SK-N-SH (cell line): ENCODE data around the gene SH3BP4. TPM values are rescaled to one million over a fixed set of nuclear protein-coding genes. Genes with fewer than 3 reads are reported as not detected.

ENCODE experiments used
- CTCF ChIA-PET: fragments of 300-600, 350-600 bp; formaldehyde crosslinking; extraction: SDS; loops from one replicate; lab custom pipeline; 2021; lab: Yijun Ruan, JAX
- POLR2A ChIA-PET: fragments of 350-600 bp; sonication (Branson Sonifier 250); formaldehyde crosslinking; extraction: SDS; loops from one replicate; lab custom pipeline; 2020; ENCODE audit warnings: antibody characterized with exemption, inconsistent platforms; lab: Yijun Ruan, JAX
- DNase-seq: peaks from one replicate; pipeline ENCODE4 v3.0.0; 2012
- H2AFZ ChIP-seq: fragments of 200-600 bp; sonication (generic); 2 replicates; pipeline ENCODE4 v1.8.1; 2016; ENCODE audit warnings: antibody characterized with exemption, mild to moderate bottlenecking, low read depth
- H3F3A ChIP-seq: fragments of 200-600 bp; sonication (generic); replicated peaks from 2 replicates; pipeline ENCODE3; 2016; ENCODE audit warnings: antibody characterized with exemption, mild to moderate bottlenecking; ENCODE audit not compliant: insufficient read depth
- H3K27ac ChIP-seq, 2 experiments: fragments of 200-500 bp in 1 of 2; fragments of 200-600 bp in 1 of 2; sonication (Bioruptor generic) in 1 of 2; sonication (generic), shearing (Covaris generic) in 1 of 2; 2 replicates each; pipeline versions ENCODE4 v1.5.1 to v1.6.1; 2014 to 2016; ENCODE audit warnings: low read depth in 2 of 2, inconsistent platforms in 1 of 2, low read length in 1 of 2, mild to moderate bottlenecking in 1 of 2, mixed read lengths in 1 of 2
- H3K27me3 ChIP-seq: fragments of 200-600 bp; sonication (generic), shearing (Covaris generic); 2 replicates; pipeline ENCODE4 v1.6.1; 2016; ENCODE audit warnings: mixed run types; ENCODE audit not compliant: insufficient read depth
- H3K36me3 ChIP-seq, 2 experiments: fragments of 200-500 bp in 1 of 2; fragments of 200-600 bp in 1 of 2; sonication (Bioruptor generic) in 1 of 2; sonication (generic) in 1 of 2; replicated peaks in 1 of 2; 2 replicates each; pipeline versions ENCODE3 to v1.5.1; 2014 to 2016; ENCODE audit warnings: low read length in 1 of 2, mild to moderate bottlenecking in 1 of 2; ENCODE audit not compliant: insufficient read depth in 2 of 2, control insufficient read depth in 1 of 2
- H3K4me1 ChIP-seq, 2 experiments: fragments of 200-500 bp in 1 of 2; fragments of 200-600 bp in 1 of 2; sonication (Bioruptor generic) in 1 of 2; sonication (generic), shearing (Covaris generic) in 1 of 2; 2 replicates each; pipeline versions ENCODE4 v1.5.1 to v1.6.1; 2014 to 2016; ENCODE audit warnings: low read depth in 1 of 2, low read length in 1 of 2, mixed run types in 1 of 2; ENCODE audit not compliant: insufficient read depth in 2 of 2, control insufficient read depth in 1 of 2
- H3K4me2 ChIP-seq: fragments of 200-600 bp; sonication (generic), shearing (Covaris generic); 2 replicates; pipeline ENCODE4 v1.6.1; 2017; ENCODE audit warnings: mixed run types
- H3K4me3 ChIP-seq, 2 experiments: fragments of 200-500 bp in 1 of 2; fragments of 200-600 bp in 1 of 2; sonication (Bioruptor generic) in 1 of 2; sonication (generic), shearing (Covaris generic) in 1 of 2; 2 replicates each; pipeline versions ENCODE4 v1.5.1 to v1.8.1; 2014 to 2016; ENCODE audit warnings: low read depth in 2 of 2, inconsistent platforms in 1 of 2, low read length in 1 of 2, mild to moderate bottlenecking in 1 of 2, mixed read lengths in 1 of 2, moderate library complexity in 1 of 2
- H3K79me2 ChIP-seq: fragments of 200-600 bp; sonication (generic); 2 replicates; pipeline ENCODE4 v1.8.1; 2017; ENCODE audit warnings: mild to moderate bottlenecking; ENCODE audit not compliant: insufficient read depth
- H3K9ac ChIP-seq: fragments of 200-600 bp; sonication (generic); 2 replicates; pipeline ENCODE4 v1.6.1; 2017; ENCODE audit warnings: mixed run types
- H3K9me2 ChIP-seq: fragments of 200-600 bp; sonication (generic); 2 replicates; pipeline ENCODE4 v1.6.1; 2017; ENCODE audit warnings: mixed run types
- H3K9me3 ChIP-seq: fragments of 200-600 bp; sonication (generic); 2 replicates; pipeline ENCODE4 v1.6.1; 2017; ENCODE audit warnings: mixed run types, mild to moderate bottlenecking, moderate library complexity
- H4K20me1 ChIP-seq: fragments of 200-600 bp; sonication (generic); 2 replicates; pipeline ENCODE4 v1.6.1; 2017; ENCODE audit warnings: mild to moderate bottlenecking, mixed run types; ENCODE audit not compliant: insufficient read depth
- CHD2 ChIP-seq: fragments of 150-350 bp; IDR thresholded peaks from 2 replicates; pipeline ENCODE4 v1.6.1; 2018; ENCODE audit warnings: low read length; ENCODE audit not compliant: partially characterized antibody
- ELF1 ChIP-seq: IDR thresholded peaks from 2 replicates; pipeline ENCODE4 v1.4.0; 2012
- EZH2phosphoT487 ChIP-seq: fragments of 200-600 bp; sonication (generic); IDR thresholded peaks from 2 replicates; pipeline ENCODE4 v1.6.1; 2017; ENCODE audit warnings: low read depth, mixed run types, mild to moderate bottlenecking, antibody characterized with exemption, moderate library complexity, borderline replicate concordance
- FOXJ3 ChIP-seq: sonication (generic); formaldehyde crosslinking; IDR thresholded peaks from 2 replicates; pipeline ENCODE4 v1.5.1; 2020; ENCODE audit warnings: mild to moderate bottlenecking, missing genetic modification reagents
- GABPA ChIP-seq: IDR thresholded peaks from 2 replicates; pipeline ENCODE4 v1.4.0; 2012; ENCODE audit warnings: low read depth, mild to moderate bottlenecking
- GATA2 ChIP-seq: sonication (generic); formaldehyde crosslinking; IDR thresholded peaks from 2 replicates; pipeline ENCODE4 v1.5.0; 2020; ENCODE audit warnings: mild to moderate bottlenecking, missing genetic modification reagents
- IRF3 ChIP-seq: fragments of 150-350 bp; IDR thresholded peaks from 2 replicates; pipeline ENCODE4 v1.6.1; 2016; ENCODE audit warnings: mild to moderate bottlenecking, low read depth, low read length
- JUND ChIP-seq: IDR thresholded peaks from 2 replicates; pipeline ENCODE4 v1.4.0; 2012
- MAX ChIP-seq: IDR thresholded peaks from 2 replicates; pipeline ENCODE4 v1.4.0; 2012; ENCODE audit warnings: low read depth
- MXI1 ChIP-seq: IDR thresholded peaks from 2 replicates; pipeline ENCODE4 v1.6.1; 2012; ENCODE audit warnings: mild to moderate bottlenecking, low read depth, low read length, improper control_type of control experiment
- NRF1 ChIP-seq: IDR thresholded peaks from 2 replicates; pipeline ENCODE4 v1.6.1; 2012; ENCODE audit warnings: low read depth, mild to moderate bottlenecking, low read length
- PBX3 ChIP-seq: IDR thresholded peaks from 2 replicates; pipeline ENCODE4; 2012
- RFX5 ChIP-seq: IDR thresholded peaks from 2 replicates; pipeline ENCODE4 v1.6.1; 2012; ENCODE audit warnings: mild to moderate bottlenecking, improper control_type of control experiment, low read length
- RXRA ChIP-seq: IDR thresholded peaks from 2 replicates; pipeline ENCODE4 v1.4.0; 2012; ENCODE audit warnings: low read depth, mild to moderate bottlenecking, borderline replicate concordance
- TCF12 ChIP-seq: IDR thresholded peaks from 2 replicates; pipeline ENCODE4 v1.4.0; 2012
- TEAD4 ChIP-seq: IDR thresholded peaks from 2 replicates; pipeline ENCODE4 v1.4.0; 2012; ENCODE audit warnings: mild to moderate bottlenecking, borderline replicate concordance; ENCODE audit not compliant: insufficient read depth
- USF1 ChIP-seq: IDR thresholded peaks from 2 replicates; pipeline ENCODE4 v1.4.0; 2012; ENCODE audit warnings: low read depth, borderline replicate concordance
- USF2 ChIP-seq: fragments of 150-350 bp; IDR thresholded peaks from 2 replicates; pipeline ENCODE4 v1.6.1; 2017; ENCODE audit warnings: antibody characterized with exemption, low read length, low read depth, borderline replicate concordance
- YY1 ChIP-seq: IDR thresholded peaks from 2 replicates; pipeline ENCODE4 v1.4.0; 2012; ENCODE audit warnings: low read depth, mild to moderate bottlenecking
- ZBTB33 ChIP-seq: IDR thresholded peaks from 2 replicates; pipeline ENCODE4 v1.4.0; 2012; ENCODE audit warnings: low read depth, borderline replicate concordance
- WGBS: methylation state at CpG from one replicate; pipeline ENCODE4 v1.1.6; 2017; ENCODE audit warnings: low lambda C conversion rate; 5-methylcytosine and 5-hydroxymethylcytosine counted together
- polyA plus RNA-seq, 3 experiments: library from polyadenylated mRNA; depleted of rRNA; stranded (reverse); fragments of >200 nt; gene quantifications; 2 replicates each; pipeline ENCODE4 v1.2.3, GENCODE V29; 2012

Gene SH3BP4
- polyA plus RNA-seq, 1 of the 3 experiments (the other 2 are of a cell fraction) = 27.7 TPM

- CTCF ChIA-PET = interaction anchor here (1.0 to 1.4 kb wide), 5 partner anchors 8 to 197 kb away, joined by 3 to 4 read pairs (median 3); no protein-coding TSS in a partner anchor
- H3K36me3 ChIP-seq = no peaks in the 10 kb centered on the region
- no peaks in the 10 kb centered on the region; a peak in 1 of 4 replicates for H3K4me1 ChIP-seq
- H4K20me1 ChIP-seq = no peaks in the 10 kb centered on the region
- H3K4me2 ChIP-seq = no peak overlapping the region
- H3K27ac ChIP-seq = no peak overlapping the region
- 89% methylated on average over 17 of the region's 17 CpGs for WGBS
- POLR2A ChIA-PET = no interaction called here
- no peaks in the 10 kb centered on the region for H3K9me3 ChIP-seq
- H3F3A ChIP-seq = no peaks in the 10 kb centered on the region
- H3K4me3 ChIP-seq = no peak overlapping the region
- no peaks in the 10 kb centered on the region for H3K79me2 ChIP-seq
- DNase-seq = no peak
- no peak overlapping the region for H3K9ac ChIP-seq
- TF ChIP-seq TEAD4 (no peak), USF1 (no peak), JUND (no peak), IRF3 (no peak), TCF12 (no peak), RFX5 (no peak), ZBTB33 (no peak), GABPA (no peak), EZH2phosphoT487 (no peak), MXI1 (no peak), CHD2 (no peak), USF2 (no peak), NRF1 (no peak), PBX3 (no peak), YY1 (no peak), GATA2 (no peak), RXRA (no peak), ELF1 (no peak), MAX (no peak), FOXJ3 (CRISPR knock-in tag) (no peak)
- H3K9me2 ChIP-seq = no peaks in the 10 kb centered on the region
- no peaks in the 10 kb centered on the region for H3K27me3 ChIP-seq
- no peak overlapping the region for H2AFZ ChIP-seq
Measured at GRCh38 chr2:235092433-235093223, 140.8 kb downstream of the SH3BP4 start.
